ENCODE results near the gene MINAR1.

Gene MINAR1

DNA sequence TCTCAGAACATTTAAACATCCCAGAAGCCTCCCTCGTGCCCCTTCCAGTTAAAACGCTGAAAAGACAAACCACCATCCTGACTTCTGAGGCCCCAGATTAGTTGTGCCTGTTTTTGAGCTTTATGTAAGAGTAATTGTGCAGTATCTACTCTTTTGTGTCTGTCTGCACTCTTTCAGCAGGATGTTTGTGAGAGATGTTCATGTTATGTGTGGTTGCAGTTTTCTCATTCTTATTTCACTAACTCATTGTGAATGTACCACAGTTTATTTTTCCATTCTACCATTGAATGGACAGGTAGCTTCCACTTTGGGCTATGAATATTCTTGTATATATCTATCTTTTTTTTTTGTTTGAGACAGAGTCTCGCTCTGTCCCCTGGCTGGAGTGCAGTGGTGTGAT lies 40.3 kb downstream of the MINAR1 start:
- no peak for DNase-seq

DNA sequence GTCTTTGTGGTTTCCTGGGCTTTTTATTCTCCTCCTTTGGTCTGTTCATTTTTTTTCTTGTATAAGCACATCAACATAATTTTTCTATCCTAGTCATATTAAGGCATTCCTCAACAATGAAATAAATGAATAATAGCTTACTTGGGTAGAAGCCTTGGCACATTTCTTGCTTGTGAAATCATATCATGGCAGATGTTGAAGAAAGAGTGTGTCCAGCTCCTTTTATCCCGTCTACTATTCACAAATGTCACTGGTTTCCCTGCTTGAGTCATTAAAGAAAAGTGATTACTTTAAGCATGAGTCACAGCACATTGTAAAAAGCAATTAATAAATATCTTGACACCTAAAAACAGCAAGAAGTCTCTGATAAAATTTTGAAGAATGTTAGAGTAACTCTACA lies 42.1 kb downstream of the MINAR1 start:
- no peak for DNase-seq

DNA sequence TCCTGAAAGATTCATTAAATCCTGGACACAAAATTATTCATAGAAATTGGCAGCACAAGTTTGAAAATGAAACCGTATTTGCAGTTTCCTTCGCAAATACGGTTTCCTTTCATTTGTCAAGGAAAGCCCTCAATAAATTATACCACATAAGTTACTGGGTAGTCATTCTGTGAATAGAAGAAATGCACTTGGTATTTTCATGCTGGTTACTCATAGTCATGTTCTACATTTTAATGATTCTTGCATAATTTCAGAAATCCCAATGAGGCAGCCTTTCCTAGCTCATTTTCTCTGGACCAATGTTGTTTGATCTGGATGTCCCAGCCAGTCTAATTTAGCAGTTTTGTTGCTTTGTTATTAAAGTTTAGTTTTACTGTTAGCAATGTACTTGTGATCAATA lies 43.2 kb downstream of the MINAR1 start:
- DNase-seq = no peak

DNA sequence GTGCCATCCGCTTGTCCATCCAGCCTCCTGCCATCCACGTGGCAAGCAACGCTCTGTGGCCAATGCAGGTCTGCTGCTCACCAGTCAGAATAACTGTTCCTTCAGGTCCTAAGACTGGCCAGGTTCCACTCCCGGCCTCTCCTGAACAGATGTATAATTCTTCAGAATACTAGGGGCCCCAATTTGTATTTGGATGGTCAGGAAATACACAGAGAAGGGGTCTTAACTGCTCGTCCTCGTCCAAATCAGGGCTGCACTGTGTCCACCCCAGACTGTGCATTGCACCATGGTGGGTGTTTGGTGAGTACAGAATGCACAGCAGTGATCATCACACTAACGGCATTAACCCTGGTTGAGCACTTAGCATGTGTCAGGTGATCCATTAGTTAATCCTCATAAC lies 46.0 kb downstream of the MINAR1 start:
- no peak for DNase-seq

DNA sequence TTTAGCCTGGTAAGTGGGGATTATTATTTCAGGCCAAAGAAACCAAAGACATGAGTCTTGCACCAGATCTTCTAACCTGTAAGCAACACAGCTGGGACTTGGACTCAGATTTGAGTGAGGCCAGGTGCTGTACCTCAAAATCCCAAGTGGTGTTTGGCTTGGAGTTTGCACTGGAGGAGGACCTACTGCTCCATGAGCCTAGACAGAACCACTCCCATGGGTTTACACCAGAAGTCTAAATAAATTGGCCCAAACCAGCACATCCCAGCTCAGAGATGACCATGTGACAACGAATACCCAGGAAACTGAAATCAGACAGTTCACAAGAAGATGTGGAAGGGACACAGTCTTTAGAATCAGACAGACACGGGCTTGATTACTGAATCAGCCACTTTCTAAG lies 47.5 kb downstream of the MINAR1 start:
- DNase-seq = no peak

DNA sequence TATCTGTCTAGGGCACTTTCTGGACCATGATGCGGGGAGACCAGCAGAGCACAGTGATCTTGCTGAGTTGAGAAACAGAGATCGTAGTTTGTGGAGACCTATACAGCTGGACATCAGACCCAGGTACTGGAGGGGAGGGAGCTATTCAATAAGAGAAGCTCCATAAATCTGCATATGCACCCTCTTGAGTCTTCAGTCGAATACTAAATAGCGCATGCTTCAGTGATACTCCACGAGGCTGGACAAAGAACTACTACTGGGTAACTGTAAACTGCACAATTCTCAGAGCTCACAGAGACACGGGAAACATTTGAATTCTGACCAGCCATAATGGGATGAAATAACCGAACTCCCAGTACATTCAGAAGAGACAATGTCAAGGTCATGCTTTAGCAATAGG lies 49.7 kb downstream of the MINAR1 start:
- no peak for DNase-seq
